HEK293 (cell line): ENCODE data around the gene FRMD4A.

Experiments used
- CTCF ChIA-PET: fragments of 350-600 bp; formaldehyde crosslinking; extraction: SDS; loops from one replicate; lab custom pipeline; 2021; ENCODE audit warnings: antibody characterized with exemption; lab: Yijun Ruan, JAX
- POLR2A ChIA-PET: fragments of 300-600 bp; formaldehyde crosslinking; extraction: SDS; loops from one replicate; lab custom pipeline; 2020; ENCODE audit warnings: antibody characterized with exemption, inconsistent platforms; lab: Yijun Ruan, JAX
- H3K27ac ChIP-seq: fragments of 200-500 bp; sonication (Bioruptor generic); 2 replicates; pipeline ENCODE4 v1.5.1; 2014; ENCODE audit warnings: low read depth, low read length, control low read depth, inconsistent platforms; ENCODE audit errors: extremely low read depth
- H3K36me3 ChIP-seq, 2 experiments: fragments of 200-500 bp in 1 of 2; sonication (Bioruptor generic) in 1 of 2; 1 replicate in 1 of 2; 2 replicates in 1 of 2; pipeline ENCODE4 v1.5.1; 2014 to 2017; ENCODE audit warnings: inconsistent platforms in 2 of 2, low read length in 2 of 2; ENCODE audit not compliant: control insufficient read depth in 2 of 2, insufficient read depth in 1 of 2
- H3K4me1 ChIP-seq: fragments of 200-500 bp; sonication (Bioruptor generic); 2 replicates; pipeline ENCODE4 v1.5.1; 2014; ENCODE audit warnings: mild to moderate bottlenecking, low read length, inconsistent platforms; ENCODE audit not compliant: control insufficient read depth, insufficient read depth
- H3K4me3 ChIP-seq: 2 replicates; pipeline ENCODE4 v1.5.1; 2011; ENCODE audit warnings: low read depth, mild to moderate bottlenecking, control low read depth, low read length, moderate library complexity
- H3K9me3 ChIP-seq: fragments of 200-500 bp; sonication (Bioruptor generic); 2 replicates; pipeline ENCODE4 v1.5.1; 2014; ENCODE audit warnings: low read depth, low read length, inconsistent platforms; ENCODE audit not compliant: control insufficient read depth, insufficient read depth
- PRDM2 ChIP-seq: fragments of 450-650 bp; formaldehyde crosslinking; IDR thresholded peaks from 2 replicates; pipeline ENCODE4 v1.5.1; 2016; ENCODE audit warnings: missing biosample characterization, missing genetic modification characterization, borderline replicate concordance
- ZFP37 ChIP-seq: fragments of 450-650 bp; formaldehyde crosslinking; IDR thresholded peaks from 2 replicates; pipeline ENCODE4 v1.5.1; 2016; ENCODE audit warnings: missing biosample characterization, missing genetic modification characterization
- ZNF121 ChIP-seq: fragments of 450-650 bp; formaldehyde crosslinking; IDR thresholded peaks from 2 replicates; pipeline ENCODE4 v1.5.1; 2016; ENCODE audit warnings: missing biosample characterization, missing genetic modification characterization
- ZNF266 ChIP-seq: fragments of 450-650 bp; formaldehyde crosslinking; IDR thresholded peaks from 2 replicates; pipeline ENCODE4 v1.5.1; 2016; ENCODE audit warnings: missing biosample characterization, missing genetic modification characterization, low read depth
- ZNF335 ChIP-seq: fragments of 450-650 bp; formaldehyde crosslinking; conservative IDR thresholded peaks from 2 replicates; pipeline ENCODE4 v1.5.1; 2016; ENCODE audit warnings: missing biosample characterization, missing genetic modification characterization
- ZNF341 ChIP-seq: fragments of 450-650 bp; formaldehyde crosslinking; IDR thresholded peaks from 2 replicates; pipeline ENCODE4; 2016; ENCODE audit warnings: low read depth, missing biosample characterization, missing genetic modification characterization
- ZNF398 ChIP-seq: fragments of 450-650 bp; formaldehyde crosslinking; IDR thresholded peaks from 2 replicates; pipeline ENCODE4 v1.5.1; 2017; ENCODE audit warnings: missing biosample characterization, missing genetic modification characterization
- ZNF416 ChIP-seq: fragments of 450-650 bp; formaldehyde crosslinking; IDR thresholded peaks from 2 replicates; pipeline ENCODE4 v1.5.1; 2016; ENCODE audit warnings: missing biosample characterization, missing genetic modification characterization
- ZSCAN23 ChIP-seq: fragments of 450-650 bp; formaldehyde crosslinking; IDR thresholded peaks from 2 replicates; pipeline ENCODE4 v1.5.1; 2016; ENCODE audit warnings: missing biosample characterization, missing genetic modification characterization
- TF ChIP-seq, protein P1 (sequence below): fragments of 450-650 bp; formaldehyde crosslinking; IDR thresholded peaks from 2 replicates; pipeline ENCODE4 v1.5.1; 2016; ENCODE audit warnings: missing biosample characterization, missing genetic modification characterization

The FRMD4A gene

DNA sequence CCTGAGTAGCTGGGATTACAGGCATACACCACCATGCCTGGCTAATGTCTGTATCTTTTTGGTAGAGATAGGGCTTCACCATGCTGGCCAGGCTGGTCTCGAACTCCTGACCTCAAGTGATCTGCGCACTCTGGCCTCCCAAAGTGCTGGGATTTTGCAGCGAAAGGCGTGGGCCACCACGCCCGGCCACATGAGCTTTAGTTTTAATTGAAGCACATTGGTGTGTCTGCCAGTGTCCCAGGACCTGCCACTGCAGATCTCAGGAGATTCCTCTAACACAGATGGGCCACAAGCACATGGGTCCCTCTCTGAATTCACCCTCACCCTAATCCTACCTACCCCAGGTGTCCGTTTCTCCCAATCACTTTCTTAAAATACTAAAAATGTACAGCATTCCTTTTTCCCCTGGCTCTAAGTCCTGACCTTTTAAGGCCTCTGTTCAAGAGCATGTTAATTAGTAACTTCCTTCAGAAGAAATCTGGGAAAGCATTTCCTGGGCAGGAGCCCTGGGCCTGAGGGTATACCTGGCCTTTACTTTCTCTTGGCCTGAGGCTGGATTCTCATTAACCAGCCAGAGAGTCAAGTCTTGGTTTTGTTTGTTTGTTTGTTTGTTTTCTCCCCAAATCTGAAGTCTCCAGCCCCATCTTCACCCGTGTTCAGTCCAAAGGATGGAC lies 661.4 kb downstream of the FRMD4A start:
- Histone ChIP-seq H3K4me1 (peaks cover 11% of the 10 kb centered on the region), H3K36me3 (peaks cover 0 to 51% of the 10 kb centered on the region in 2 experiments; a peak in 2 of 3 replicates), H3K27ac (no peak overlapping the region), H3K4me3 (no peak overlapping the region), H3K9me3 (no peaks in the 10 kb centered on the region)
- TF ChIP-seq ZNF398 (tag by site-specific recombination): no peak
- TF ChIP-seq ZNF341 (tag by site-specific recombination): no peak
- TF ChIP-seq, protein P1, sequence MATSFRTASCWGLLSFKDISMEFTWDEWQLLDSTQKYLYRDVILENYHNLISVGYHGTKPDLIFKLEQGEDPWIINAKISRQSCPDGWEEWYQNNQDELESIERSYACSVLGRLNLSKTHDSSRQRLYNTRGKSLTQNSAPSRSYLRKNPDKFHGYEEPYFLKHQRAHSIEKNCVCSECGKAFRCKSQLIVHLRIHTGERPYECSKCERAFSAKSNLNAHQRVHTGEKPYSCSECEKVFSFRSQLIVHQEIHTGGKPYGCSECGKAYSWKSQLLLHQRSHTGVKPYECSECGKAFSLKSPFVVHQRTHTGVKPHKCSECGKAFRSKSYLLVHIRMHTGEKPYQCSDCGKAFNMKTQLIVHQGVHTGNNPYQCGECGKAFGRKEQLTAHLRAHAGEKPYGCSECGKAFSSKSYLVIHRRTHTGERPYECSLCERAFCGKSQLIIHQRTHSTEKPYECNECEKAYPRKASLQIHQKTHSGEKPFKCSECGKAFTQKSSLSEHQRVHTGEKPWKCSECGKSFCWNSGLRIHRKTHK: no peak
- TF ChIP-seq ZSCAN23 (tag by site-specific recombination): no peak
- TF ChIP-seq PRDM2 (tag by site-specific recombination): no peak
- TF ChIP-seq ZNF335 (tag by site-specific recombination): no peak
- TF ChIP-seq ZNF416 (tag by site-specific recombination): no peak
- ChIA-PET POLR2A (no interaction called here), CTCF (interaction anchor here (0.6 to 1.6 kb wide), 3 partner anchors 10 to 769 kb away, joined by 3 to 6 read pairs (median 5); no protein-coding TSS in a partner anchor)

- no peaks in the 10 kb centered on the region for H3K9me3 ChIP-seq
- CTCF ChIA-PET: interaction anchor here (1.0 kb wide), 1 partner anchor 109 kb away, joined by 3 read pairs; no protein-coding TSS in a partner anchor
- POLR2A ChIA-PET: no interaction called here
- no peak for TF ChIP-seq ZNF266 (tag by site-specific recombination)
- TF ChIP-seq, all 188 proteins: peak for 0
- Histone ChIP-seq H3K27ac (no peak overlapping the region), H3K4me1 (peaks cover 7% of the 10 kb centered on the region), H3K36me3 (peaks cover 0 to 57% of the 10 kb centered on the region in 2 experiments; a peak in 2 of 3 replicates), H3K4me3 (no peak overlapping the region)
These were observed 662.6 kb downstream of the FRMD4A start for GRCh38 chr10:13668126-13668525.

DNA sequence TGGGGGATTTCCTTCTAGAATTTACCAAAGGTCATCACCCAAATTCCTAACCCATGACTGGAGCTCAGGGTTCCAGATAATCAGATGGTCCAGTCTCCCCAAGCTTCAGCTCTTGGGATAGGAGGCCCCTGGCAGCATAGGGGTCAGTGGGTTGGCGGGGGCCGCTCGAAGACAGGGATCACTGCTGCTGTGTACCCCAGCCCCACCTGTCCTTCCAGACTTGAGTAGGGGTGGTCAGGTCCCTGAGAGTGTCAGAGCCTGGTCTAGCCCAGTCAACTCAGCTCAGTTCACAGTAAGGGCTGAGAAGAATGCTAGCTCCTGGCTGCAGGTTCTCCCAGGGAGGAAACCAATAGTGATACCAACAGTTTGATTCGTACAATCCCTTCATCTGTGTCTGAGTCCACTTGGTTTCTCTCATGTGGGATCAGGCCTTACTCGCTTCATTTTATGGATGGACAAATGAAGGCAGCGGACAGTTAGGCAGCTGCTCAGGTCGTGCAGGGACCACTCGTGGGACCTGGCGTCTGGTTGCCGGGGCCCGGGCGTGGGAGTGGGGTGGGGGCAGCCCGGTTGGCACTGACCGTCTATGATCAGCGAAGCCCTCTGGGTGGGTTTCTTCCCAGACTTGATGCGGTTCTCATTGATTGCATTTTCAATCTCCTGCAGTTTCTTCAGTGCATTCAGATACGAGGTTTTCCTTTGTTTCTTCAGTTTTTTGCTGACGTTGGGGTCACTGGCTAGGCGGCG lies 665.0 kb downstream of the FRMD4A start:
- H3K36me3 ChIP-seq: peaks cover 3 to 53% of the 10 kb centered on the region in 2 experiments; a peak in 2 of 3 replicates
- no peak for TF ChIP-seq ZNF121 (tag by site-specific recombination)
- TF ChIP-seq ZFP37 (tag by site-specific recombination): no peak
- H3K9me3 ChIP-seq: no peaks in the 10 kb centered on the region
- no peak overlapping the region for H3K27ac ChIP-seq
- H3K4me3 ChIP-seq: no peak overlapping the region
- ChIA-PET CTCF (interaction anchor here (0.6 kb wide), 1 partner anchor 1135 kb away, joined by 3 read pairs; no protein-coding TSS in a partner anchor), POLR2A (no interaction called here)
- H3K4me1 ChIP-seq: no peaks in the 10 kb centered on the region
